D341Med (cell line): ENCODE results near the gene BBS5.

Experiments used
- DNase-seq: peaks from one replicate; pipeline ENCODE4 v3.0.0; 2012; ENCODE audit warnings: low spot score

BBS5 gene

DNA sequence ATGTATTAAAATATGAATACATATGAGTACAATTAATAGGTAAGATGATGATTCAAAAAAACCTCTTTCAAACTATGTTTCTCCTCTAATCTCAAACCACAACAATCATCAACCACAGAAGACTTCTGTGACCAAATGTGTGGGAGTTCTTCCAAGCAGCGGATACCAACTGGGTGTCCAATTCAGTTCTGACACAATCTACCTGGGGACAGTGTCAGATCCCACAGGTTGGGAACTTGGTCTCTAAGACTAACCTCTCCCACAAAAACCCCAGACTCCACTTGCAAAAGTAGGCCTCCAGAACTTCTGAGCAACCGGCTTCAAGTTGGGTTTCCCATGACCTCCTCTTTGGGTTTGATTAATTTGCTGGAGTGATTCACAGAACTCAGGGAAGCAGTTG, 67.5 kb downstream of the BBS5 start:
- DNase-seq, result no peak
